H9 (cell line): ENCODE data around the gene TMEM235. TPM values are rescaled to one million over a fixed set of nuclear protein-coding genes. Genes with fewer than 3 reads are reported as not detected.

Source experiments
- DNase-seq: peaks from one replicate; pipeline ENCODE4 v3.0.0-alpha.2; 2017
- H2AFZ ChIP-seq: one replicate; pipeline ENCODE4 v1.6.1; 2013; ENCODE audit warnings: mild to moderate bottlenecking, low read length, control low read depth, moderate library complexity
- H2AK5ac ChIP-seq: 2 replicates; pipeline ENCODE4 v1.6.1; 2013; ENCODE audit warnings: low read length, control low read depth, mixed read lengths; ENCODE audit not compliant: insufficient read length
- H2BK120ac ChIP-seq: one replicate; pipeline ENCODE4 v1.6.1; 2013; ENCODE audit warnings: low read depth, mild to moderate bottlenecking, low read length, control low read depth, inconsistent platforms; ENCODE audit not compliant: poor library complexity, severe bottlenecking
- H2BK12ac ChIP-seq: 2 replicates; pipeline ENCODE4 v1.6.1; 2013; ENCODE audit warnings: low read length, control low read depth, mixed read lengths, low read depth; ENCODE audit not compliant: insufficient read length
- H2BK15ac ChIP-seq: 2 replicates; pipeline ENCODE4 v1.6.1; 2013; ENCODE audit warnings: low read depth, low read length, control low read depth
- H2BK20ac ChIP-seq: one replicate; pipeline ENCODE4 v1.6.1; 2013; ENCODE audit warnings: low read depth, mild to moderate bottlenecking, low read length, control low read depth, inconsistent platforms; ENCODE audit not compliant: poor library complexity, severe bottlenecking
- H2BK5ac ChIP-seq: 2 replicates; pipeline ENCODE4 v1.6.1; 2013; ENCODE audit warnings: low read length, control low read depth, mixed read lengths; ENCODE audit not compliant: insufficient read length
- H3K14ac ChIP-seq: 2 replicates; pipeline ENCODE4 v1.6.1; 2013; ENCODE audit warnings: low read length, control low read depth; ENCODE audit not compliant: insufficient read depth
- H3K18ac ChIP-seq: 2 replicates; pipeline ENCODE4 v1.6.1; 2013; ENCODE audit warnings: low read depth, mild to moderate bottlenecking, mixed read lengths, low read length, control low read depth; ENCODE audit not compliant: insufficient read length
- H3K23ac ChIP-seq: 2 replicates; pipeline ENCODE4 v1.6.1; 2013; ENCODE audit warnings: low read length, control low read depth, mixed read lengths, low read depth; ENCODE audit not compliant: insufficient read length
- H3K23me2 ChIP-seq: 2 replicates; pipeline ENCODE4 v1.6.1; 2013; ENCODE audit warnings: low read depth, mild to moderate bottlenecking, mixed read lengths, low read length, control low read depth; ENCODE audit not compliant: insufficient read length, poor library complexity, severe bottlenecking
- H3K27ac ChIP-seq: 2 replicates; pipeline ENCODE4 v1.5.1; 2013; ENCODE audit warnings: low read length, control low read depth, mixed read lengths, low read depth; ENCODE audit not compliant: insufficient read length
- H3K27me3 ChIP-seq: 2 replicates; pipeline ENCODE4 v1.6.1; 2013; ENCODE audit warnings: low read length, control low read depth, inconsistent platforms; ENCODE audit not compliant: insufficient read depth
- H3K4ac ChIP-seq: 2 replicates; pipeline ENCODE4 v1.6.1; 2013; ENCODE audit warnings: low read depth, mild to moderate bottlenecking, control low read depth, inconsistent platforms, low read length, moderate library complexity
- H3K4me1 ChIP-seq: 2 replicates; pipeline ENCODE4 v1.6.1; 2013; ENCODE audit warnings: low read length, control low read depth, inconsistent platforms; ENCODE audit not compliant: insufficient read depth
- H3K4me2 ChIP-seq: 2 replicates; pipeline ENCODE4 v1.6.1; 2013; ENCODE audit warnings: low read length, control low read depth, mixed read lengths; ENCODE audit not compliant: insufficient read length, insufficient read depth
- H3K56ac ChIP-seq: 2 replicates; pipeline ENCODE4 v1.6.1; 2013; ENCODE audit warnings: low read depth, mild to moderate bottlenecking, mixed read lengths, low read length, control low read depth; ENCODE audit not compliant: insufficient read length
- H3K79me1 ChIP-seq: 2 replicates; pipeline ENCODE4 v1.6.1; 2013; ENCODE audit warnings: low read depth, mild to moderate bottlenecking, moderate library complexity, low read length, control low read depth, inconsistent platforms; ENCODE audit not compliant: insufficient read depth, poor library complexity, severe bottlenecking
- H3K79me2 ChIP-seq: 2 replicates; pipeline ENCODE4 v1.6.1; 2013; ENCODE audit warnings: low read length, control low read depth, inconsistent platforms; ENCODE audit not compliant: insufficient read depth
- H3K9ac ChIP-seq: 2 replicates; pipeline ENCODE4 v1.6.1; 2013; ENCODE audit warnings: low read length, control low read depth, mixed read lengths; ENCODE audit not compliant: insufficient read length; ENCODE audit errors: extremely low read depth
- H3K9me3 ChIP-seq: one replicate; pipeline ENCODE4 v1.6.1; 2013; ENCODE audit warnings: low read depth, low read length, inconsistent platforms; ENCODE audit not compliant: control insufficient read depth
- H3T11ph ChIP-seq: one replicate; pipeline ENCODE4 v1.6.1; 2013; ENCODE audit warnings: mild to moderate bottlenecking, low read length, control low read depth, inconsistent platforms
- H4K20me1 ChIP-seq: one replicate; pipeline ENCODE4 v1.6.1; 2013; ENCODE audit not compliant: control insufficient read depth, insufficient read length, insufficient read depth
- H4K5ac ChIP-seq: 2 replicates; pipeline ENCODE4 v1.6.1; 2013; ENCODE audit warnings: low read depth, mild to moderate bottlenecking, mixed read lengths, low read length, control low read depth; ENCODE audit not compliant: insufficient read length
- H4K8ac ChIP-seq: replicated peaks from 2 replicates; pipeline ENCODE4 v1.6.1; 2013; ENCODE audit warnings: low read length, control low read depth, mixed read lengths, low read depth; ENCODE audit not compliant: insufficient read length
- H4K91ac ChIP-seq: 2 replicates; pipeline ENCODE4 v1.6.1; 2013; ENCODE audit warnings: low read depth, mild to moderate bottlenecking, moderate library complexity, mixed read lengths, low read length, control low read depth; ENCODE audit not compliant: insufficient read length
- H3K27ac Mint-ChIP-seq, 3 experiments: 2 replicates in 2 of 3; 3 replicates in 1 of 3; pipeline ENCODE4 v1.8.0; 2020 to 2021; ENCODE audit warnings: mixed read lengths in 3 of 3, mild to moderate bottlenecking in 1 of 3, moderate library complexity in 1 of 3
- H3K27me3 Mint-ChIP-seq: 2 replicates; pipeline ENCODE4 v1.8.0; 2021; ENCODE audit warnings: low read depth, mild to moderate bottlenecking, moderate library complexity, mixed read lengths
- H3K36me3 Mint-ChIP-seq, 3 experiments: 2 replicates in 2 of 3; 3 replicates in 1 of 3; pipeline ENCODE4 v1.8.0; 2020 to 2021; ENCODE audit warnings: low read depth in 3 of 3, mixed read lengths in 3 of 3; ENCODE audit not compliant: insufficient read depth in 1 of 3
- H3K4me1 Mint-ChIP-seq, 2 experiments: 2 replicates each; pipeline ENCODE4 v1.8.0; 2020; ENCODE audit warnings: mixed read lengths in 2 of 2
- H3K4me3 Mint-ChIP-seq, 2 experiments: 2 replicates in 1 of 2; 3 replicates in 1 of 2; pipeline ENCODE4 v1.8.0; 2020 to 2021; ENCODE audit warnings: mild to moderate bottlenecking in 2 of 2, mixed read lengths in 2 of 2, moderate library complexity in 1 of 2
- H3K9me3 Mint-ChIP-seq, 2 experiments: 2 replicates in 1 of 2; 3 replicates in 1 of 2; pipeline ENCODE4 v1.8.0; 2020; ENCODE audit warnings: mild to moderate bottlenecking in 2 of 2, mixed read lengths in 2 of 2, moderate library complexity in 1 of 2
- CTCF ChIP-seq: fragments of 200-600 bp; sonication (generic); conservative IDR thresholded peaks from 3 replicates; pipeline ENCODE4 v1.8.0; 2021; ENCODE audit warnings: antibody characterized with exemption, mild to moderate bottlenecking
- WGBS: extraction: QIAGEN DNeasy Blood & Tissue Kit; methylation state at CpG from one replicate; pipeline ENCODE4 v1.1.7; 2013; ENCODE audit warnings: missing lambda C conversion rate, low lambda C conversion rate, mixed read lengths; ENCODE audit not compliant: insufficient read length; ENCODE audit errors: extremely low coverage; 5-methylcytosine and 5-hydroxymethylcytosine counted together
- total RNA-seq: library from RNA; stranded (reverse); gene quantifications from 2 replicates; pipeline ENCODE4 v1.2.1, GENCODE V29; 2021

TMEM235 gene
- total RNA-seq, 1 experiment from 2014 or later: 0.28 TPM

GRCh38 chr17:78197147-78197832 lies 34.1 kb upstream of the TMEM235 start:
- WGBS: no CpG with 5 or more reads among the region's 9 CpGs
- Histone ChIP-seq H3K18ac (no peak overlapping the region), H4K20me1 (no peaks in the 10 kb centered on the region), H4K5ac (no peak overlapping the region), H2AFZ (no peak overlapping the region), H3K9ac (no peak overlapping the region), H3K79me1 (no peaks in the 10 kb centered on the region), H4K8ac (no peak overlapping the region), H3K4me2 (no peak overlapping the region), H3K27ac (no peak overlapping the region), H3K23ac (no peak overlapping the region), H3K9me3 (no peaks in the 10 kb centered on the region), H3K4me1 (peaks cover 10% of the 10 kb centered on the region; the same call in 1 of the 2 replicates), H2BK20ac (no peak overlapping the region), H3K23me2 (no peaks in the 10 kb centered on the region), H3K27me3 (no peaks in the 10 kb centered on the region), H3K79me2 (no peaks in the 10 kb centered on the region; the same call in 1 of the 2 replicates), H2BK120ac (no peak overlapping the region), H2BK5ac (no peak overlapping the region), H2BK12ac (no peak overlapping the region), H2AK5ac (no peak overlapping the region), H2BK15ac (no peak overlapping the region), H3T11ph (no peak overlapping the region), H4K91ac (no peak overlapping the region), H3K56ac (no peak overlapping the region), H3K4ac (no peak overlapping the region), H3K14ac (no peak overlapping the region)
- peaks cover 24 to 25% of the 10 kb centered on the region in 2 experiments for H3K4me1 Mint-ChIP-seq
- no peaks in the 10 kb centered on the region for H3K27me3 Mint-ChIP-seq
- peak overlapping the region in 1 of 2 experiments; percentile 9; a peak in 1 of 5 replicates for H3K4me3 Mint-ChIP-seq
- TF ChIP-seq CTCF: no peak
- H3K36me3 Mint-ChIP-seq: peaks cover 23 to 60% (median 60%) of the 10 kb centered on the region in 3 experiments; a peak in 6 of 7 replicates
- H3K27ac Mint-ChIP-seq: peak overlapping the region; percentile 59 to 81 (median 76); a peak in 5 of 7 replicates
- DNase-seq: peak; percentile 53
- no peaks in the 10 kb centered on the region for H3K9me3 Mint-ChIP-seq
